IPS-15b (cell line): ENCODE measurements around the gene NTPCR.
"Not testable (repeated sequence)": the region's sequence is repeated elsewhere in the genome, so short reads cannot be mapped to it uniquely, and the experiment has no call there.

Experiments used
- H3K27me3 ChIP-seq: one replicate; pipeline ENCODE4 v1.6.1; 2013; ENCODE audit warnings: low read length; ENCODE audit not compliant: control insufficient read depth, insufficient read depth
- H3K36me3 ChIP-seq: one replicate; pipeline ENCODE4 v1.6.1; 2013; ENCODE audit warnings: low read length; ENCODE audit not compliant: control insufficient read depth, insufficient read depth
- H3K4me1 ChIP-seq: one replicate; pipeline ENCODE4 v1.6.1; 2013; ENCODE audit warnings: mild to moderate bottlenecking, low read length; ENCODE audit not compliant: control insufficient read depth, insufficient read depth
- H3K4me3 ChIP-seq: one replicate; pipeline ENCODE4 v1.5.1; 2013; ENCODE audit warnings: low read depth, low read length
- H3K9ac ChIP-seq: one replicate; pipeline ENCODE4 v1.6.1; 2013; ENCODE audit warnings: low read depth, mild to moderate bottlenecking, low read length
- H3K9me3 ChIP-seq: one replicate; pipeline ENCODE4 v1.6.1; 2013; ENCODE audit warnings: mild to moderate bottlenecking, low read length; ENCODE audit not compliant: control insufficient read depth, insufficient read depth

NTPCR gene

DNA sequence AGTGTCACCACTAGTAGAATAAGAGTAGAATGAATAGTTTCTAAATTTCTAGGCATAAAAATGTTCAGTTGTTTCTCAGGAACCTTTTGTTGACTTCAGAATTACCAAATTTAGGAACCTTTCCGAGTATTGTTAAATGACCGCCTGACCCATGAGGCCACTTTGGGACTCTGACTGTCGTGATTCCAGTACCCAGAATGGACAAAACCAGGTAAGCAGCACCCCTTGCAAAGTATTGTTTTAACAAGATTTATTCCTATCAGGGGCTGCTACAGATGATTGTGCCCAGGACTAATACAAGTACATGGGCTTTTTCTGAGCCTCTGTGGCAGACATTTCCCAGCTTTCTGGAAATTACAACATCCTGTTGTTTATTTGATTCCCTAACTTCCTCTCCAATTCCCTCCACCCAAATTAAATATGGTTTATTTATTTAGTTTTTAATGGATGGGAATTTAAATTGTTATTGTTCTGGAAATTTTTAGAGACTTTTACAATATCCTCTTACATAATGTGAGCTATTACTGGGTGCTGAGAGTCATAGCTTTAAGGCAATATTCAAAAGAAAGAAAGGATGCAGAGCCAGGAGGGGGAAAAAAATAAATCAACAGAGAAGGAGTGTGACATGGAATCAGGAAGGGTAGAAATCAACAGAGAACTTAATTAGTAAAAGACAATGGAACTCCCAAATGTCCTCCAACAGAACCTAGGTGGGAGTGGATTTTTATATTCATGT is 37.4 kb upstream of the NTPCR start:
- no peaks in the 10 kb centered on the region for H3K9me3 ChIP-seq

DNA sequence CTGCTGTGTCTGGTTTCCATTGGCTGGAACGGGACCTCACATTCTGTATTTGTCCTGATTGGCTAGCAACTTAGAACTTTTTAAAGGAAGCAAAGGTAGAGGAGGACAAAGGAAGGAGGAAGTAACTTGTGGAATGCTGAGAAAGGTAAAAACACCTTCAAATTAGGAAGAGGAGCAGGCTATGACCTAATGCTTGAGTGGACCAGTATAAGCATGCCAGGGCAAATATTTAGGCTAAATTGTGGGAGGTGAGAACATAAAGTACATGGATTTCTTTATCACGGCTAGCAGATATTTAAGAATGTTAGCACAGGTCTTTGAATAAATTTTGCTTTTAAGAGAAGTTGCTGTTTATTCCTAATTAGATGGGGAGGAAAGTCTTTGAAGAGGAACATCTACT is 36.1 kb upstream of the NTPCR start:
- not testable (repeated sequence) for H3K4me3 ChIP-seq, H3K9me3 ChIP-seq, H3K4me1 ChIP-seq, H3K27me3 ChIP-seq, H3K36me3 ChIP-seq, H3K9ac ChIP-seq

More for the DNA sequence above, 37.4 kb upstream of the NTPCR start:
- no peak overlapping the region for H3K4me3 ChIP-seq
- no peaks in the 10 kb centered on the region for H3K27me3 ChIP-seq
- H3K36me3 ChIP-seq, result no peaks in the 10 kb centered on the region
- no peak overlapping the region for H3K9ac ChIP-seq
- H3K4me1 ChIP-seq, result no peaks in the 10 kb centered on the region

- Histone ChIP-seq H3K36me3 (no peaks in the 10 kb centered on the region), H3K4me3 (no peak overlapping the region), H3K9ac (no peak overlapping the region), H3K4me1 (no peaks in the 10 kb centered on the region), H3K9me3 (no peaks in the 10 kb centered on the region), H3K27me3 (no peaks in the 10 kb centered on the region)
Measured at GRCh38 chr1:232915212-232915611, 35.2 kb upstream of the NTPCR start.

GRCh38 chr1:232917053-232917452 is 33.4 kb upstream of the NTPCR start:
- Histone ChIP-seq H3K27me3 (no peaks in the 10 kb centered on the region), H3K4me3 (no peak overlapping the region), H3K9me3 (no peaks in the 10 kb centered on the region), H3K36me3 (no peaks in the 10 kb centered on the region), H3K9ac (no peak overlapping the region), H3K4me1 (no peaks in the 10 kb centered on the region)

DNA sequence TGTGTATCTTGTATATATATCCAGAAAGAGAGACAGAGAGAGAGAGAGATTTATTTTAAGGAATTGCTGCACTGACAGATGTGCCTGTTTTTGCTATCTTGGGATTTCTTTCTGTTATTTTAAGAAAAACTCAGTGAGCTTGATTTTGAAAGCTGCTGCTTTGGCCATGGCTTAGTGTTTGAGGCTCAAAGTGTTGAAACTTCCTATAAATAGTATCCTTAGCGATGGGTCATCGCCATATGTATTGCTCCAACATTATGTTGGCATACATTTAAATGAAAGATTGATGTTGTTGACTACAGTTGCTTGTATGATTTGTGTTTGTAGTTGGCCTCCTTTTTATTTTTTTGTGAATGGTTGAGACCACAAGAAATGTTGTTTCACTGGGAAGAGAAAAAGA is 29.0 kb upstream of the NTPCR start:
- Histone ChIP-seq H3K9me3 (no peaks in the 10 kb centered on the region), H3K9ac (no peak overlapping the region), H3K4me1 (no peaks in the 10 kb centered on the region), H3K27me3 (no peaks in the 10 kb centered on the region), H3K4me3 (no peak overlapping the region), H3K36me3 (no peaks in the 10 kb centered on the region)

- H3K27me3 ChIP-seq, result no peaks in the 10 kb centered on the region
- H3K9me3 ChIP-seq, result no peaks in the 10 kb centered on the region
- no peaks in the 10 kb centered on the region for H3K36me3 ChIP-seq
- no peak overlapping the region for H3K4me3 ChIP-seq
- H3K4me1 ChIP-seq, result no peaks in the 10 kb centered on the region
- no peak overlapping the region for H3K9ac ChIP-seq
Measured at GRCh38 chr1:232922485-232922884, 27.9 kb upstream of the NTPCR start.

GRCh38 chr1:232923739-232924386 is 26.5 kb upstream of the NTPCR start:
- no peaks in the 10 kb centered on the region for H3K9me3 ChIP-seq
- no peaks in the 10 kb centered on the region for H3K36me3 ChIP-seq
- no peak overlapping the region for H3K4me3 ChIP-seq
- H3K9ac ChIP-seq, result no peak overlapping the region
- H3K4me1 ChIP-seq, result no peaks in the 10 kb centered on the region
- no peaks in the 10 kb centered on the region for H3K27me3 ChIP-seq

DNA sequence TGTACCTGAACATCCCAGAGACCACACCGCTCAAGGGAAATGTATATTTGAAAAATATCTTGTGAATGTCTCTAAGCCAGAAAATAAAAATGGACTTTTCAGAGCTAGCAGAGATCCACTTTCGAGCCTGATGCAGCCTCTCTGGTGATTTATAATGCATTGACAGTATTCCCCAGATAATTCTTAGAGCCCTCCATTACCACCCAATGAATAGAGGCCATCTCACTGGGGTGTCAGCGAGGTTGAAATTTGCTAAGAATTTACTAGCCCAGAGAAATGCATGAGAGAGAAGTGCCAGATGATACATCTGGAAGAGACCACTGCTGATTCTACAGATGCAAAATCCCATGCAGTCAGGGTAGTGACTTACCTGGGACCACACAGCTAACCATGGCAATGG is 25.5 kb upstream of the NTPCR start:
- H3K9me3 ChIP-seq, result no peaks in the 10 kb centered on the region
- no peak overlapping the region for H3K4me3 ChIP-seq
- no peak overlapping the region for H3K9ac ChIP-seq
- no peaks in the 10 kb centered on the region for H3K36me3 ChIP-seq
- H3K27me3 ChIP-seq, result no peaks in the 10 kb centered on the region
- H3K4me1 ChIP-seq, result no peaks in the 10 kb centered on the region

DNA sequence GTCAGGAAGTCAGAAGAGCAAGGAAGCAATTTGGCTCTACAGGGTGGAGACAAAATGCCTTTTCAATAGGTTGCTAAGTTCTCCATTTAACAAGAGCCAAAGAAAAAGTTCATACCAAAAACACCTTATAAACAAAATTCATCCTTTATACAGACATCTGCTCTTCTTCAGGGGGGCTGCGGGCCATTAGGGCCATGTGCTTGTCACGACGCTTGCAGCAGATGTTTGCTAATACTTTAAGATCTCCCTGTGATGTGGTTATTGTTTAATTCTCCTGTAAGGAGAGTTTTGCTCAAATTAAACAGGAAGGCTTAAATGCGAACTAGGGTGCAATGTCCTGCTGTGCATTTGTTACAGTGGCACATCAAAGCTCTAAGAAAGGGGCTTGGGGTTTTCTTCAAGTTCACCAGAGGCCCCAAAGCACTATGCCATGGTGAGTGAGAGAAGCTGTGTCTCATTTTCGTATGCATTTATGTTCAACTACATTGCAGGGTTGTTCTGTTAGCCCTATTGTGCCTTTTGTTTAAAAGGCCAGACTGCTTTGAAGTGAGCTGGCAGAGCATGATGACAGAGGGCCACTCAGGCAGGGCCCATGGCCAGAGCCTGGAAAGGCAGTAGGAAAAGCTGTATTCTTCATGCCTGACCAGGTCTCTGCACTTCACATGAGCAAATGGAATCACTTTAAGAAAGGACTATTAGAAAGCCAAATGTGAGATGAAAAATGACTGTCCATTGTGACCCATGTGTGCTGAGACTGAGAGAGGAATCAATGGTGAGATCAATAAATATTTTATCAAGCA is 24.8 kb upstream of the NTPCR start:
- Histone ChIP-seq H3K27me3 (no peaks in the 10 kb centered on the region), H3K36me3 (no peaks in the 10 kb centered on the region), H3K4me3 (no peak overlapping the region), H3K4me1 (no peaks in the 10 kb centered on the region), H3K9ac (no peak overlapping the region), H3K9me3 (no peaks in the 10 kb centered on the region)

- not testable (repeated sequence) for H3K4me3 ChIP-seq, H3K9me3 ChIP-seq, H3K27me3 ChIP-seq, H3K4me1 ChIP-seq, H3K9ac ChIP-seq, H3K36me3 ChIP-seq
Measured at GRCh38 chr1:232927166-232927565, 23.2 kb upstream of the NTPCR start.

- H3K9ac ChIP-seq, result no peak overlapping the region
- no peaks in the 10 kb centered on the region for H3K4me1 ChIP-seq
- H3K36me3 ChIP-seq, result no peaks in the 10 kb centered on the region
- H3K4me3 ChIP-seq, result no peak overlapping the region
- no peaks in the 10 kb centered on the region for H3K27me3 ChIP-seq
- no peaks in the 10 kb centered on the region for H3K9me3 ChIP-seq
Measured at GRCh38 chr1:232927830-232928505, 22.4 kb upstream of the NTPCR start.
